Activated naive CD4-positive, alpha-beta T cell treated with anti-CD3 and anti-CD28 coated beads, Interleukin-2, amount 50 U/mL, for 16 hours (primary cell): ENCODE data around the gene ADK.

Experiments
- DNase-seq: peaks from one replicate; pipeline ENCODE4 v3.0.0-alpha.2; 2020

The ADK gene

DNA sequence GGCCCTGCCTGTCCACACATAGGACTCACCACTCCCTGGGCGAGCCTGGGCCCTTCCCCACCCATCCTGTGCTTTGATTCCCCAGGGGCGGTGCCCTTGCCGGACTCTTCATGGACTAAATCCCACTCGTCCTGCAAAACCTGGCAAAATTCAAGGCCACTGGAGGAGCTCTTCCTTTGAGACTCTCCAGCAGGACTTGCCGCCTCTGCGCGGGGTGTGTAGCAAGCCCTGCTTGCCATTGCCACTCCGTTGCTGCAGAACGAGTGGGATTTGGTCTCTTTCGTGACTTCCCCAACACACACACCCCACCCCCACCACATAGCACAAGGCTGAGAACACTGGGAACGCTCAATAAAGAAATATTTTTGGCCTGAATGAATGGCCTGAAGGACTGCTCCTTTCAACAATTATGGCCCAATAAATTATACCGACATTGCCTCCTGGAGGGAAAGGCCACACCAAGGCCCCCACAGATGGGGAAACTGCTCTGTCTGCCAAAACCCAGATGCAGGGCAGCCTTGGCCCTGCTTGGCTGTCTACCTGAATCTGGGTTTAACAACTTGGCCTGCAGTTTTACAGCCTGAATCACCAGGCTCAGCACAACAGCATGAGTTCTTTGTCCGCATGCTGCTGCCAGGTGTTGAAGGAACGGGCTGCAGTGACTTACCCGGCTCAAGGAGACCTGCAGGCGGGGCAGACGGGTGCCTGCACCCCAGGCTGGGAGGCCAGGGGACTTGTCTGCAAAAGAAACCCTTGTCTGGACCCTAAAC lies 602.6 kb downstream of the ADK start:
- DNase-seq = no peak

DNA sequence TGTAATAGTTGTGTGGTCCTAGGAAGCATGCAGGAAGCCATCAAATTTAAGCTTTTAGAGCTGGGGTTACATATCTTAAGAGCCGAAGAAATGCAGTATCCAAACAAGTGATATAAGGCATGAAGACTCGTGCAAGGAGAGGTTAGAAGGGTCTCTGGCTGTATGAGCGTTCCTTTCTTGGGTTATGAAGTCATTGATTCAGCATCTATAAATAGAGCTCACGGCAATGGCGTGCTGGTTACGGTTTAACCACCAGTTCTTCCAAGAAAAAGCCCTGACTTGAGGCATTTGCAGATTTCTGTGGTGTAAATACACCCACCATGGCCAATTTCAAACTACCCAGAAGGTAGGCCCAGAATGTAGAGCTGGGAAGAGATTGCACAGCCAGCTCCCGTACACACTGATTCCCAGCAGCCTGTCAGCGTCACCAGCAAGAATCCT lies 603.4 kb downstream of the ADK start:
- DNase-seq = no peak

DNA sequence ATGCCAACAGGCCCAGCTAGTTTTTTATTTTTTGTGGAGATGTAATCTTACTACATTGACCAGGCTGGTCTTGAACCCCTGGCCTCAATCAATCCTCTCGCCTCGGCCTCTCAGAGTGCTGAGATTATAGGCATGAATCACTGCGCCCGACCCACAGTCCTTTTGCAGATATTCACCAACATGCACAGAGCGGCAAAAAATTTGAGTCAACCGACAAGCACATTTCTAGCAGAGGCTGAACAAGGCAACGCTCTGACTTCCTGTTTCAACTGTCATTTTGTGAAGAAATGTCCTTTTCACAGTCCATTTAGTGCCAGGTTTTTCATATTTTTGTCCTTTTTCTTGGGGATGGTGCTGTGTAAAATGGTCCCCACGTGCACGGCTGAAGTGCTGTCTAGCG lies 604.3 kb downstream of the ADK start:
- no peak for DNase-seq
